GM12878 (cell line): ENCODE results near the gene GPRC5D.

Source experiments
- BACH1 ChIP-seq: fragments of 450-650 bp; IDR thresholded peaks from 2 replicates; pipeline ENCODE4 v1.6.1; 2017; ENCODE audit warnings: mild to moderate bottlenecking, borderline replicate concordance
- CHD2 ChIP-seq: IDR thresholded peaks from 2 replicates; pipeline ENCODE4 v1.6.1; 2011; ENCODE audit warnings: low read depth, low read length, improper control_type of control experiment, borderline replicate concordance
- CHD4 ChIP-seq: fragments of 200-600 bp; sonication (generic); IDR thresholded peaks from 2 replicates; pipeline ENCODE4 v1.6.1; 2016; ENCODE audit warnings: mild to moderate bottlenecking
- CREB1 ChIP-seq: IDR thresholded peaks from 2 replicates; pipeline ENCODE4 v1.6.1; 2012; ENCODE audit warnings: low read depth, mild to moderate bottlenecking, inconsistent platforms
- CTCF ChIP-seq, 3 experiments: IDR thresholded peaks in 2 of 3; conservative IDR thresholded peaks in 1 of 3; 2 replicates each; pipeline ENCODE4 v1.5.1; 2011; ENCODE audit warnings: low read depth in 3 of 3, low read length in 3 of 3, mild to moderate bottlenecking in 3 of 3, control low read depth in 2 of 3, moderate library complexity in 2 of 3, inconsistent platforms in 1 of 3, mixed read lengths in 1 of 3; ENCODE audit not compliant: control insufficient read depth in 2 of 3, insufficient read depth in 1 of 3; ENCODE audit errors: extremely low read depth in 1 of 3
- E2F4 ChIP-seq: IDR thresholded peaks from 2 replicates; pipeline ENCODE4 v1.6.1; 2012; ENCODE audit warnings: low read depth, low read length, improper control_type of control experiment
- MYC ChIP-seq: IDR thresholded peaks from 2 replicates; pipeline ENCODE4 v1.6.1; 2011; ENCODE audit warnings: mild to moderate bottlenecking, low read length, moderate library complexity, inconsistent platforms; ENCODE audit not compliant: insufficient read depth, insufficient replicate concordance, insufficient read length, severe bottlenecking
- POLR2A ChIP-seq: IDR thresholded peaks from 2 replicates; pipeline ENCODE4 v1.6.1; 2011; ENCODE audit warnings: low read depth, mild to moderate bottlenecking, low read length
- POLR2AphosphoS5 ChIP-seq: IDR thresholded peaks from 2 replicates; pipeline ENCODE4 v1.6.1; 2011; ENCODE audit warnings: mild to moderate bottlenecking, low read length, inconsistent platforms
- RAD51 ChIP-seq: fragments of 450-650 bp; IDR thresholded peaks from 2 replicates; pipeline ENCODE4 v1.6.1; 2016; ENCODE audit warnings: moderate library complexity, mild to moderate bottlenecking, inconsistent platforms
- TCF3 ChIP-seq: IDR thresholded peaks from 2 replicates; pipeline ENCODE4 v1.6.1; 2012; ENCODE audit warnings: low read depth, mild to moderate bottlenecking, low read length, borderline replicate concordance; ENCODE audit not compliant: insufficient read depth
- ZNF274 ChIP-seq: IDR thresholded peaks from one replicate; pipeline ENCODE4 v1.8.0; 2011; ENCODE audit not compliant: insufficient read length, insufficient read depth
- TF ChIP-seq, protein P1 (sequence below): IDR thresholded peaks from 2 replicates; pipeline ENCODE4 v1.6.1; 2012; ENCODE audit warnings: low read depth, low read length, improper control_type of control experiment
- TF ChIP-seq, protein P2 (sequence below): IDR thresholded peaks from 2 replicates; pipeline ENCODE4 v1.6.1; 2012; ENCODE audit warnings: mild to moderate bottlenecking, low read depth, low read length

DNA sequence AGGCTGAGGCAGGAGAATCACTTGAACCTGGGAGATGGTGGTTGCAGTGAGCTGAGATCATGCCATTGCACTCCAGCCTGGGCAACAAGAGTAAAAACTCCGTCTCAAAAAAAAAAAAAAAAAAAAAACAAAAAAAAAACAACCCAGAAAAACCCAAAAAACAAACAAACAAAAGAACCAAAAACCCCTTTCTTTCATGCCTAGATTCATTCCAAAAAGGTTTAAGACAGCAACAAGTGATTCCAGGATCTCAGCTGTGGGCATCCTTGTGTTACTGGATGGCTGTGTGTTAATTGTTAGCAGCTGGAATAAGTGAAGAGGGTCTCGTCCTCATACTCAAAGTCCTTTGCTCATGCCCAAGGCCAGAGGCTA lies 51.2 kb downstream of the GPRC5D start:
- TF ChIP-seq CHD2 (no peak), MYC (no peak), E2F4 (no peak), CTCF (IDR thresholded peaks at IDR 0.05 in 2 of 3, conservative IDR thresholded peaks at IDR 0.05 in 1 of 3; ENCODE audit: control insufficient read depth in 2 of 3, extremely low read depth in 1 of 3, insufficient read depth in 1 of 3, low read depth in 3 of 3, low read length in 3 of 3) (no peak), CHD4 (no peak), ZNF274 (no peak), POLR2A (no peak), RAD51 (no peak), CREB1 (no peak), POLR2AphosphoS5 (no peak), BACH1 (no peak), TCF3 (no peak)
- TF ChIP-seq, protein P1, sequence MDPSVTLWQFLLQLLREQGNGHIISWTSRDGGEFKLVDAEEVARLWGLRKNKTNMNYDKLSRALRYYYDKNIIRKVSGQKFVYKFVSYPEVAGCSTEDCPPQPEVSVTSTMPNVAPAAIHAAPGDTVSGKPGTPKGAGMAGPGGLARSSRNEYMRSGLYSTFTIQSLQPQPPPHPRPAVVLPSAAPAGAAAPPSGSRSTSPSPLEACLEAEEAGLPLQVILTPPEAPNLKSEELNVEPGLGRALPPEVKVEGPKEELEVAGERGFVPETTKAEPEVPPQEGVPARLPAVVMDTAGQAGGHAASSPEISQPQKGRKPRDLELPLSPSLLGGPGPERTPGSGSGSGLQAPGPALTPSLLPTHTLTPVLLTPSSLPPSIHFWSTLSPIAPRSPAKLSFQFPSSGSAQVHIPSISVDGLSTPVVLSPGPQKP, result no peak
- TF ChIP-seq, protein P2, sequence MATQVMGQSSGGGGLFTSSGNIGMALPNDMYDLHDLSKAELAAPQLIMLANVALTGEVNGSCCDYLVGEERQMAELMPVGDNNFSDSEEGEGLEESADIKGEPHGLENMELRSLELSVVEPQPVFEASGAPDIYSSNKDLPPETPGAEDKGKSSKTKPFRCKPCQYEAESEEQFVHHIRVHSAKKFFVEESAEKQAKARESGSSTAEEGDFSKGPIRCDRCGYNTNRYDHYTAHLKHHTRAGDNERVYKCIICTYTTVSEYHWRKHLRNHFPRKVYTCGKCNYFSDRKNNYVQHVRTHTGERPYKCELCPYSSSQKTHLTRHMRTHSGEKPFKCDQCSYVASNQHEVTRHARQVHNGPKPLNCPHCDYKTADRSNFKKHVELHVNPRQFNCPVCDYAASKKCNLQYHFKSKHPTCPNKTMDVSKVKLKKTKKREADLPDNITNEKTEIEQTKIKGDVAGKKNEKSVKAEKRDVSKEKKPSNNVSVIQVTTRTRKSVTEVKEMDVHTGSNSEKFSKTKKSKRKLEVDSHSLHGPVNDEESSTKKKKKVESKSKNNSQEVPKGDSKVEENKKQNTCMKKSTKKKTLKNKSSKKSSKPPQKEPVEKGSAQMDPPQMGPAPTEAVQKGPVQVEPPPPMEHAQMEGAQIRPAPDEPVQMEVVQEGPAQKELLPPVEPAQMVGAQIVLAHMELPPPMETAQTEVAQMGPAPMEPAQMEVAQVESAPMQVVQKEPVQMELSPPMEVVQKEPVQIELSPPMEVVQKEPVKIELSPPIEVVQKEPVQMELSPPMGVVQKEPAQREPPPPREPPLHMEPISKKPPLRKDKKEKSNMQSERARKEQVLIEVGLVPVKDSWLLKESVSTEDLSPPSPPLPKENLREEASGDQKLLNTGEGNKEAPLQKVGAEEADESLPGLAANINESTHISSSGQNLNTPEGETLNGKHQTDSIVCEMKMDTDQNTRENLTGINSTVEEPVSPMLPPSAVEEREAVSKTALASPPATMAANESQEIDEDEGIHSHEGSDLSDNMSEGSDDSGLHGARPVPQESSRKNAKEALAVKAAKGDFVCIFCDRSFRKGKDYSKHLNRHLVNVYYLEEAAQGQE, result no peak
